Kidney glomerular epithelial cell (primary cell): ENCODE measurements around the gene RAG1.
A peak's percentile ranks its signal among the peaks of the same experiment; 100 is the strongest.

Source experiments
- DNase-seq: peaks from one replicate; lab custom pipeline; 2025; lab: John Stamatoyannopoulos, UW

The RAG1 gene

GRCh38 chr11:36590513-36590912 lies 22.7 kb downstream of the RAG1 start:
- DNase-seq, result no peak

- no peak for DNase-seq
These were observed 23.6 kb downstream of the RAG1 start for GRCh38 chr11:36591433-36591832.

GRCh38 chr11:36594316-36594989 lies 26.6 kb downstream of the RAG1 start, which contains the start of gene IFTAP:
Gene IFTAP, plus strand, starts transcription at chr11:36594502. Its CDS starts 15,602 bp downstream, at chr11:36610104.
- peak; percentile 97 for DNase-seq

- no peak for DNase-seq
These were observed 29.1 kb downstream of the RAG1 start for GRCh38 chr11:36596880-36597279.

GRCh38 chr11:36598051-36598450 lies 30.2 kb downstream of the RAG1 start, which contains the start of gene RAG2:
Gene RAG2, minus strand, starts transcription at chr11:36598236. Its CDS starts 4,068 bp downstream, at chr11:36594168.
- DNase-seq, result no peak

GRCh38 chr11:36600180-36600579 lies 32.4 kb downstream of the RAG1 start:
- no peak for DNase-seq

- no peak for DNase-seq
These were observed 33.3 kb downstream of the RAG1 start for GRCh38 chr11:36601155-36601554.

- no peak for DNase-seq
These were observed 34.3 kb downstream of the RAG1 start for GRCh38 chr11:36602135-36602534.

- DNase-seq, result no peak
These were observed 37.7 kb downstream of the RAG1 start for GRCh38 chr11:36605221-36606216.

GRCh38 chr11:36608491-36609199 lies 40.8 kb downstream of the RAG1 start:
- no peak for DNase-seq

- DNase-seq, result no peak
These were observed 41.6 kb downstream of the RAG1 start for GRCh38 chr11:36609383-36609782.

- DNase-seq, result no peak
These were observed 48.0 kb downstream of the RAG1 start for GRCh38 chr11:36615826-36616225.

GRCh38 chr11:36617543-36618362 lies 49.9 kb downstream of the RAG1 start:
- DNase-seq, result no peak

GRCh38 chr11:36618363-36619047 lies 50.7 kb downstream of the RAG1 start:
- DNase-seq, result no peak

GRCh38 chr11:36619502-36619901 lies 51.7 kb downstream of the RAG1 start:
- DNase-seq, result no peak

- no peak for DNase-seq
These were observed 52.4 kb downstream of the RAG1 start for GRCh38 chr11:36620246-36620645.

- peak; percentile 68 for DNase-seq
These were observed 54.8 kb downstream of the RAG1 start for GRCh38 chr11:36622431-36623136.

GRCh38 chr11:36623494-36623893 lies 55.7 kb downstream of the RAG1 start:
- no peak for DNase-seq

- DNase-seq, result no peak
These were observed 59.2 kb downstream of the RAG1 start for GRCh38 chr11:36627006-36627405.

- DNase-seq, result no peak
These were observed 59.7 kb downstream of the RAG1 start for GRCh38 chr11:36627471-36627870.
